Omental fat pad (tissue), 4 donors: ENCODE results near the gene PSMB7. TPM values are rescaled to one million over a fixed set of nuclear protein-coding genes. Genes with fewer than 3 reads are reported as not detected.

ENCODE experiments used
- ATAC-seq: fragments of 150-250 bp; one replicate; pipeline ENCODE4 v1.9.1; 2016; ENCODE audit warnings: mild to moderate bottlenecking, moderate library complexity; ENCODE audit not compliant: low FRiP score
- DNase-seq: peaks from one replicate; pipeline ENCODE4 v3.0.0-alpha.2; 2019; ENCODE audit warnings: low spot score
- CTCF ChIP-seq, 3 donors: fragments of 450-650 bp; IDR thresholded peaks; one replicate each; pipeline ENCODE4 v1.5.1; 2016 to 2017; ENCODE audit warnings: antibody characterized with exemption in 3 of 3, mild to moderate bottlenecking in 3 of 3, moderate library complexity in 2 of 3
- total RNA-seq, 4 donors: library from RNA; depleted of rRNA; stranded (reverse); fragments of >200 nt; gene quantifications; one replicate each; pipeline ENCODE4 v1.1.0, GENCODE V29; 2016

The PSMB7 gene
- total RNA-seq, 4 donors from 2014 or later: 172 to 200 (median 187) TPM

GRCh38 chr9:124349675-124350493, 65.4 kb downstream of the PSMB7 start:
- TF ChIP-seq CTCF (IDR thresholded peaks at IDR 0.05): no peak
- ATAC-seq (no peak), DNase-seq (no peak)

- ATAC-seq: no peak
- no peak for DNase-seq
- TF ChIP-seq CTCF (IDR thresholded peaks at IDR 0.05): no peak
These were observed 66.0 kb downstream of the PSMB7 start for GRCh38 chr9:124349267-124349666.

- no peak for DNase-seq
- no peak for ATAC-seq
- no peak for TF ChIP-seq CTCF (IDR thresholded peaks at IDR 0.05)
These were observed 66.4 kb downstream of the PSMB7 start for GRCh38 chr9:124348831-124349230.

- ATAC-seq (no peak), DNase-seq (no peak)
- no peak for TF ChIP-seq CTCF (IDR thresholded peaks at IDR 0.05)
These were observed 66.9 kb downstream of the PSMB7 start for GRCh38 chr9:124348363-124348762.

- TF ChIP-seq CTCF (IDR thresholded peaks at IDR 0.05): no peak
- no peak for ATAC-seq
- DNase-seq: no peak
These were observed 67.3 kb downstream of the PSMB7 start for GRCh38 chr9:124347968-124348358.

GRCh38 chr9:124347206-124347967, 67.9 kb downstream of the PSMB7 start:
- TF ChIP-seq CTCF (IDR thresholded peaks at IDR 0.05): no peak
- ATAC-seq (no peak), DNase-seq (no peak)
